SK-N-SH treated with all-trans-retinoic acid at 6 μM for 48 hours (cell line): ENCODE results near the gene SUSD6.
A peak's percentile ranks its signal among the peaks of the same experiment; 100 is the strongest.
"Not testable (repeated sequence)": the region's sequence is repeated elsewhere in the genome, so short reads cannot be mapped to it uniquely, and the experiment has no call there.

ENCODE experiments used
- ATAC-seq: fragments of 200-7000 bp; cut with Tn5 transposase; 3 replicates; pipeline ENCODE4 v1.9.1; 2020; ENCODE audit warnings: mild to moderate bottlenecking, moderate library complexity
- ARNTL ChIP-seq: fragments of 450-650 bp; formaldehyde crosslinking; IDR thresholded peaks from 2 replicates; pipeline ENCODE4 v1.5.0; 2020; ENCODE audit warnings: low read depth, mild to moderate bottlenecking, moderate library complexity, borderline replicate concordance
- BACH2 ChIP-seq: fragments of 250-450 bp; sonication (Bioruptor Pico); IDR thresholded peaks from 2 replicates; pipeline ENCODE4 v1.9.0; 2021; ENCODE audit warnings: mild to moderate bottlenecking, borderline replicate concordance
- CREB5 ChIP-seq: fragments of 250-450 bp; sonication (Bioruptor Pico); IDR thresholded peaks from 2 replicates; pipeline ENCODE4 v1.5.1; 2020; ENCODE audit warnings: low read depth, mild to moderate bottlenecking, moderate library complexity
- CSDC2 ChIP-seq: fragments of 250-450 bp; sonication (Bioruptor Pico); IDR thresholded peaks from 2 replicates; pipeline ENCODE4 v1.5.0; 2020; ENCODE audit warnings: mild to moderate bottlenecking, moderate library complexity
- ESRRG ChIP-seq: fragments of 250-450 bp; sonication (Bioruptor Pico); IDR thresholded peaks from 2 replicates; pipeline ENCODE4 v1.6.1; 2021; ENCODE audit warnings: mild to moderate bottlenecking
- GLIS3 ChIP-seq: fragments of 250-450 bp; sonication (Bioruptor Pico); IDR thresholded peaks from 2 replicates; pipeline ENCODE4 v1.5.0; 2020; ENCODE audit warnings: mild to moderate bottlenecking, moderate library complexity
- OSR1 ChIP-seq: fragments of 250-450 bp; sonication (Bioruptor Pico); IDR thresholded peaks from 2 replicates; pipeline ENCODE4 v1.8.0; 2022; ENCODE audit warnings: moderate library complexity, mild to moderate bottlenecking, inconsistent platforms
- POU6F1 ChIP-seq: fragments of 250-450 bp; sonication (Bioruptor Pico); IDR thresholded peaks from 2 replicates; pipeline ENCODE4 v1.8.0; 2021; ENCODE audit warnings: low read depth, mild to moderate bottlenecking, moderate library complexity, borderline replicate concordance
- PPARA ChIP-seq: fragments of 250-450 bp; sonication (Bioruptor Pico); IDR thresholded peaks from 2 replicates; pipeline ENCODE4 v1.5.0; 2020; ENCODE audit warnings: mild to moderate bottlenecking, borderline replicate concordance
- RARB ChIP-seq: fragments of 250-450 bp; sonication (Bioruptor Pico); IDR thresholded peaks from 2 replicates; pipeline ENCODE4 v1.8.0; 2021; ENCODE audit warnings: mild to moderate bottlenecking, moderate library complexity
- SNAI2 ChIP-seq: fragments of 250-450 bp; sonication (Bioruptor Pico); IDR thresholded peaks from 2 replicates; pipeline ENCODE4 v1.5.0; 2020; ENCODE audit warnings: mild to moderate bottlenecking, moderate library complexity
- TOX ChIP-seq: fragments of 250-450 bp; sonication (Bioruptor Pico); IDR thresholded peaks from 2 replicates; pipeline ENCODE4 v1.8.0; 2021; ENCODE audit warnings: mild to moderate bottlenecking, moderate library complexity, borderline replicate concordance
- ZC3H10 ChIP-seq: fragments of 250-450 bp; sonication (Bioruptor Pico); IDR thresholded peaks from 2 replicates; pipeline ENCODE4 v1.5.1; 2021; ENCODE audit warnings: mild to moderate bottlenecking, moderate library complexity
- ZFP30 ChIP-seq: fragments of 450-650 bp; formaldehyde crosslinking; IDR thresholded peaks from 2 replicates; pipeline ENCODE4 v1.5.0; 2022; ENCODE audit warnings: mild to moderate bottlenecking, moderate library complexity
- ZNF8 ChIP-seq: fragments of 450-650 bp; formaldehyde crosslinking; IDR thresholded peaks from 2 replicates; pipeline ENCODE4 v1.5.0; 2020; ENCODE audit warnings: mild to moderate bottlenecking, moderate library complexity
- TF ChIP-seq, protein P1 (sequence below): fragments of 250-450 bp; sonication (Bioruptor Pico); IDR thresholded peaks from 2 replicates; pipeline ENCODE4 v1.5.1; 2021; ENCODE audit warnings: mild to moderate bottlenecking, moderate library complexity
- TF ChIP-seq, protein P2 (sequence below): fragments of 250-450 bp; sonication (Bioruptor Pico); IDR thresholded peaks from 2 replicates; pipeline ENCODE4 v1.8.0; 2020; ENCODE audit warnings: mild to moderate bottlenecking, moderate library complexity, borderline replicate concordance

The SUSD6 gene

GRCh38 chr14:69637503-69638031, 26.2 kb downstream of the SUSD6 start:
- TF ChIP-seq, protein P1, sequence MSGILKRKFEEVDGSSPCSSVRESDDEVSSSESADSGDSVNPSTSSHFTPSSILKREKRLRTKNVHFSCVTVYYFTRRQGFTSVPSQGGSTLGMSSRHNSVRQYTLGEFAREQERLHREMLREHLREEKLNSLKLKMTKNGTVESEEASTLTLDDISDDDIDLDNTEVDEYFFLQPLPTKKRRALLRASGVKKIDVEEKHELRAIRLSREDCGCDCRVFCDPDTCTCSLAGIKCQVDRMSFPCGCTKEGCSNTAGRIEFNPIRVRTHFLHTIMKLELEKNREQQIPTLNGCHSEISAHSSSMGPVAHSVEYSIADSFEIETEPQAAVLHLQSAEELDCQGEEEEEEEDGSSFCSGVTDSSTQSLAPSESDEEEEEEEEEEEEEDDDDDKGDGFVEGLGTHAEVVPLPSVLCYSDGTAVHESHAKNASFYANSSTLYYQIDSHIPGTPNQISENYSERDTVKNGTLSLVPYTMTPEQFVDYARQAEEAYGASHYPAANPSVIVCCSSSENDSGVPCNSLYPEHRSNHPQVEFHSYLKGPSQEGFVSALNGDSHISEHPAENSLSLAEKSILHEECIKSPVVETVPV, result no peak
- TF ChIP-seq ESRRG (CRISPR knock-in tag) (no peak), PPARA (no peak), ZFP30 (CRISPR knock-in tag) (no peak), SNAI2 (CRISPR knock-in tag) (no peak), GLIS3 (CRISPR knock-in tag) (no peak), BACH2 (CRISPR knock-in tag) (no peak), OSR1 (CRISPR knock-in tag) (no peak), ARNTL (CRISPR knock-in tag) (no peak), RARB (CRISPR knock-in tag) (no peak)
- TF ChIP-seq, protein P2, sequence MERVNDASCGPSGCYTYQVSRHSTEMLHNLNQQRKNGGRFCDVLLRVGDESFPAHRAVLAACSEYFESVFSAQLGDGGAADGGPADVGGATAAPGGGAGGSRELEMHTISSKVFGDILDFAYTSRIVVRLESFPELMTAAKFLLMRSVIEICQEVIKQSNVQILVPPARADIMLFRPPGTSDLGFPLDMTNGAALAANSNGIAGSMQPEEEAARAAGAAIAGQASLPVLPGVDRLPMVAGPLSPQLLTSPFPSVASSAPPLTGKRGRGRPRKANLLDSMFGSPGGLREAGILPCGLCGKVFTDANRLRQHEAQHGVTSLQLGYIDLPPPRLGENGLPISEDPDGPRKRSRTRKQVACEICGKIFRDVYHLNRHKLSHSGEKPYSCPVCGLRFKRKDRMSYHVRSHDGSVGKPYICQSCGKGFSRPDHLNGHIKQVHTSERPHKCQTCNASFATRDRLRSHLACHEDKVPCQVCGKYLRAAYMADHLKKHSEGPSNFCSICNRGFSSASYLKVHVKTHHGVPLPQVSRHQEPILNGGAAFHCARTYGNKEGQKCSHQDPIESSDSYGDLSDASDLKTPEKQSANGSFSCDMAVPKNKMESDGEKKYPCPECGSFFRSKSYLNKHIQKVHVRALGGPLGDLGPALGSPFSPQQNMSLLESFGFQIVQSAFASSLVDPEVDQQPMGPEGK (CRISPR knock-in tag), result no peak
- ATAC-seq, result peak; percentile 66

DNA sequence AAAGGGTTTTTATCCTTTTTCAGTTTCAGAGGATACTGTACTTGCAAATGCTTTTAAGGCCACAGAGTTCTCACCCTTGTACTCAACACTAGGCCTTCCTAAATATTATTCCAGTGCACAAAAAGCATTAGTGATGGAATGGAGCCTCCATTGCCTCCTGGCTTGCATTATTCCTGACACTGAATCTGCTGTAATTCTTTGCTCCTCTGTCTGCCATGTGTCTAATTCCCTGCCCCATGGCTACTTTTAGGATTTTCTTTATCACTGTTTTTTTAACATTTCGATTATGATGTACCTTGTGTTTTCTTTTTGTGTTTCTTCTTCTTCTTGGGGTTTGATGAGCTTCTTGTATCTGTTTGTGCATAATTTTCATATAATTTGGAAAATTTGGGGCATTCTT, 29.5 kb downstream of the SUSD6 start:
- TF ChIP-seq CSDC2 (CRISPR knock-in tag) (no peak), OSR1 (CRISPR knock-in tag) (no peak), SNAI2 (CRISPR knock-in tag) (no peak), TOX (CRISPR knock-in tag) (no peak), PPARA (no peak), ESRRG (CRISPR knock-in tag) (no peak), POU6F1 (no peak), GLIS3 (CRISPR knock-in tag) (no peak), ZFP30 (CRISPR knock-in tag) (no peak), RARB (CRISPR knock-in tag) (no peak), ZNF8 (no peak), CREB5 (CRISPR knock-in tag) (no peak), ZC3H10 (no peak)
- TF ChIP-seq, protein P1, result no peak
- TF ChIP-seq, protein P2 (CRISPR knock-in tag), result no peak
- no peak for ATAC-seq

DNA sequence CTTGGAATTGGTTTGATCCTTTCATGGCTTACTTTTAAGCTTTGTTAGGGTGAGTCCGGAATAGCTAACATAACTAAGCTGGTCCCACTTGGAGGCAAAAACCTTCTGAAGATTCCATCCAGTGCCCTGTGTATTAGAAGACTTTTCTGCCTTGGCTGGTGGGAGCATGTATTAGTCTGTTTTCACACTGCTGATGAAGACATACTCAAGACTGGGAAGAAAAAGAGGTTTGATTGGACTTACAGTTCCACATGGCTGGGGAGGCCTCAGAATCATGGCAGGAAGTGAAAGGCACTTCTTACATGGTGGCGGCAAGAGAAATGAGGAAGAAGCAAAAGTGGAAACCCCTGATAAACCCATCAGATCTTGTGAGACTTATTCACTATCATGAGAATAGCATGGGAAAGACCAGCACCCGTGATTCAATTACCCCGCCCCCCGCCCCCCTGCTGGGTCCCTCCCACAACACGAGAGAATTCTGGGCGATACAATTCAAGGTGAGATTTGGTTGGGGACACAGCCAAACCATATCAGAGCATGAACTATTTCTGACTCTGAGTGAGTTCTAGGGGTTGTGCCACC, 30.9 kb downstream of the SUSD6 start:
- ATAC-seq, result not testable (repeated sequence)
